Measurements from ENCODE around the gene ARHGEF12. TPM values are rescaled to one million over a fixed set of nuclear protein-coding genes. Genes with fewer than 3 reads are reported as not detected.

ARHGEF12 gene
- total RNA-seq, 4 donors from 2014 or later = 169 to 268 (median 197) TPM

- intact Hi-C loops (cut with DNase I) = no loop called here
- Histone ChIP-seq H3K27ac (no peak overlapping the region), H3K4me3 (replicated peaks in 1 of 3) (no peak overlapping the region), H3K9me3 (no peaks in the 10 kb centered on the region), H3K36me3 (peaks cover 35 to 44% of the 10 kb centered on the region in 2 donors), H3K4me1 (no peaks in the 10 kb centered on the region), H3K27me3 (no peaks in the 10 kb centered on the region)
- WGBS, 2 donors = 95 to 96% methylated on average over 3 of the region's 3 CpGs
- DNase-seq = no peak
- no peak for TF ChIP-seq POLR2A (IDR thresholded peaks at IDR 0.05)
- TF ChIP-seq, protein P1, sequence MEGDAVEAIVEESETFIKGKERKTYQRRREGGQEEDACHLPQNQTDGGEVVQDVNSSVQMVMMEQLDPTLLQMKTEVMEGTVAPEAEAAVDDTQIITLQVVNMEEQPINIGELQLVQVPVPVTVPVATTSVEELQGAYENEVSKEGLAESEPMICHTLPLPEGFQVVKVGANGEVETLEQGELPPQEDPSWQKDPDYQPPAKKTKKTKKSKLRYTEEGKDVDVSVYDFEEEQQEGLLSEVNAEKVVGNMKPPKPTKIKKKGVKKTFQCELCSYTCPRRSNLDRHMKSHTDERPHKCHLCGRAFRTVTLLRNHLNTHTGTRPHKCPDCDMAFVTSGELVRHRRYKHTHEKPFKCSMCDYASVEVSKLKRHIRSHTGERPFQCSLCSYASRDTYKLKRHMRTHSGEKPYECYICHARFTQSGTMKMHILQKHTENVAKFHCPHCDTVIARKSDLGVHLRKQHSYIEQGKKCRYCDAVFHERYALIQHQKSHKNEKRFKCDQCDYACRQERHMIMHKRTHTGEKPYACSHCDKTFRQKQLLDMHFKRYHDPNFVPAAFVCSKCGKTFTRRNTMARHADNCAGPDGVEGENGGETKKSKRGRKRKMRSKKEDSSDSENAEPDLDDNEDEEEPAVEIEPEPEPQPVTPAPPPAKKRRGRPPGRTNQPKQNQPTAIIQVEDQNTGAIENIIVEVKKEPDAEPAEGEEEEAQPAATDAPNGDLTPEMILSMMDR (IDR thresholded peaks at IDR 0.05) = no peak
These were observed 135.8 kb downstream of the ARHGEF12 start for GRCh38 chr11:120471994-120472393.

GRCh38 chr11:120473503-120473902, 137.3 kb downstream of the ARHGEF12 start:
- Histone ChIP-seq H3K4me3 (replicated peaks in 1 of 3) (no peak overlapping the region), H3K9me3 (no peaks in the 10 kb centered on the region), H3K27me3 (no peaks in the 10 kb centered on the region), H3K27ac (no peak overlapping the region), H3K36me3 (peaks cover 38 to 46% of the 10 kb centered on the region in 2 donors), H3K4me1 (no peaks in the 10 kb centered on the region)
- WGBS, 2 donors = 89 to 91% methylated on average over 3 of the region's 3 CpGs
- intact Hi-C loops (cut with DNase I) = no loop called here
- TF ChIP-seq, protein P1 (IDR thresholded peaks at IDR 0.05) = no peak
- no peak for TF ChIP-seq POLR2A (IDR thresholded peaks at IDR 0.05)
- no peak for DNase-seq

DNA sequence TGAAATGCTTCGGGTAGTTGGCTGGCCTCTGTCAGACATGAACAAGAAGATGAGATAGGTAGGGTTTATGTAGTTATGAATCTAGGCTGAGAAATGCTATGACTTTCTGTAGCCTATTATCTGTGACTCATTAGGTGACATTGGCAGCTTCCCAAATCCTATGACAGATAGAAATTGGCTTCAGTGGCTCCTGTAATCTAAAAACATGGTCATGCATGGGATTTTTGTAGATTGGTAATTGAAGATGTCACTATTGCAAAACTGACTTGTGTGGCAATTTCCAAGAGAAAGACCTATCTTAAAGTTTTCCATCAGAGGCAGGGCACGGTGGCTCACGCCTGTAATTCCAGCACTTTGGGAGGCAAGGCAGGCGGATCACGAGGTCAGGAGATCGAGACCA, 145.9 kb downstream of the ARHGEF12 start:
- Histone ChIP-seq H3K27ac (no peak overlapping the region), H3K36me3 (peaks cover 54 to 76% of the 10 kb centered on the region in 2 donors), H3K27me3 (no peaks in the 10 kb centered on the region), H3K9me3 (no peaks in the 10 kb centered on the region), H3K4me3 (replicated peaks in 1 of 3) (no peak overlapping the region), H3K4me1 (no peaks in the 10 kb centered on the region)
- intact Hi-C loops (cut with DNase I) = no loop called here
- WGBS, 2 donors = 88 to 94% methylated on average over 6 of the region's 6 CpGs
- TF ChIP-seq POLR2A (IDR thresholded peaks at IDR 0.05) = no peak
- TF ChIP-seq, protein P1 (IDR thresholded peaks at IDR 0.05) = no peak
- no peak for DNase-seq

DNA sequence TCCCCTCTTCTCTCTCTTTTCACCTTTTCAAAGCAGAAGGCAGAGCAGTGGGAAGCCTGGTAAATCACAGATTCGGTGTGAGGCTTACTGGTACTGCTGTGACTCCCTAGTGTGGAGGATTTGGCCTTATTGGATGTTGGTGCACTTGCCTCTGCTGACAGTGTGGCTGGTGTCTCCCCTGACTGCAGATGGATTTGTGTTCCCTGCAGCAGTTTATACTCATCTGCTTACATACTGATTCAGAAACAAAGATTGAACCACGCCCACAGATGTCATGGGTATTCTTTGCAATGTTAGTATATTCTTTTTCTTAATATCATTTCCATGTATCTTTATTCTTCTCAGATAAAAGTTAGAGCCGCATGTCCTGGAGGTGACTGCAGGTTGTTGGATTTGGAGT, 148.5 kb downstream of the ARHGEF12 start:
- no peaks in the 10 kb centered on the region for H3K4me1 ChIP-seq
- WGBS, 2 donors = 74 to 85% methylated on average over 3 of the region's 3 CpGs
- intact Hi-C loops (cut with DNase I) = no loop called here
- no peak overlapping the region for H3K4me3 ChIP-seq (replicated peaks in 1 of 3)
- no peaks in the 10 kb centered on the region for H3K9me3 ChIP-seq
- H3K36me3 ChIP-seq = peaks cover 41 to 56% of the 10 kb centered on the region in 2 donors
- no peak overlapping the region for H3K27ac ChIP-seq
- TF ChIP-seq, protein P1 (IDR thresholded peaks at IDR 0.05) = no peak
- TF ChIP-seq POLR2A (IDR thresholded peaks at IDR 0.05) = no peak
- no peak for DNase-seq
- H3K27me3 ChIP-seq = no peaks in the 10 kb centered on the region

DNA sequence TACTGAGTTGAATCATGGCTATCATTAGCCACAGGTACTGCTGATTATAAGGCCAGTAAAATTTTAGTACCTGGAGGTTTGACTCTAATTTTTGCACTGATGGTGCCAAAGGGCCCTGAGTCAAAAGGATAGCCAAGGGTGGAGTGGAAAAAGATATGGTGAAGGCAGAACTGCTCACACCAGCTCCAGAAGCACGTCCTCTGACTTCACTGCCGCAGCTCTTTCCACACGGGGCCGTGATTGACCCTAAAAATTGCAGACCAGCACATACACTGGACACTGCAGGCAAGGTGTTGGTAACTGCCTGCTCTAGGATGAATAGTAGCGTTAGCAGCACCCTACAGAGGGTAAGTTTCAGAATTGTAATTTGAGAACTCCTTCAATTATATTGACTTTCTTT, 149.9 kb downstream of the ARHGEF12 start:
- DNase-seq = no peak
- H3K27ac ChIP-seq = no peak overlapping the region
- TF ChIP-seq POLR2A (IDR thresholded peaks at IDR 0.05) = no peak
- TF ChIP-seq, protein P1 (IDR thresholded peaks at IDR 0.05) = no peak
- 95 to 99% methylated on average over 5 of the region's 5 CpGs for WGBS, 2 donors
- H3K9me3 ChIP-seq = no peaks in the 10 kb centered on the region
- no peaks in the 10 kb centered on the region for H3K4me1 ChIP-seq
- H3K36me3 ChIP-seq = peaks cover 30 to 46% of the 10 kb centered on the region in 2 donors
- H3K4me3 ChIP-seq (replicated peaks in 1 of 3) = no peak overlapping the region
- intact Hi-C loops (cut with DNase I) = no loop called here
- H3K27me3 ChIP-seq = no peaks in the 10 kb centered on the region

Measured in thyroid gland (tissue), 4 donors.